ENCODE results near the gene GSG1L2. TPM values are rescaled to one million over a fixed set of nuclear protein-coding genes. Genes with fewer than 3 reads are reported as not detected.

GSG1L2 gene
- total and polyA plus RNA-seq, 2 of the 13 experiments (the other 11 are each of a cell fraction or from before 2014, with no cell fraction given) = not detected

GRCh38 chr17:9839433-9839832 is 17.6 kb upstream of the GSG1L2 start (continued):
- TF ChIP-seq ZSCAN5A (CRISPR knock-in tag; IDR thresholded peaks at IDR 0.05; ENCODE audit: borderline replicate concordance) (no peak), ARNT2 (CRISPR knock-in tag; IDR thresholded peaks at IDR 0.05; ENCODE audit: low read depth) (no peak)

GRCh38 chr17:9837551-9838471 is 15.9 kb upstream of the GSG1L2 start:
- 51% methylated on average over 11 of the region's 11 CpGs for WGBS (ENCODE audit: low lambda C conversion rate)
- ChIA-PET POLR2A (no interaction called here), CTCF (ENCODE audit: low intra/inter-chr PET ratio, low total read pairs) (no interaction called here)
- FAIRE-seq = no peak
- Histone ChIP-seq H3K4me3 (replicated peaks in 1 of 3; ENCODE audit: insufficient read depth in 1 of 3, low read depth in 2 of 3, low read length in 3 of 3) (no peak overlapping the region), H3K4me1 (ENCODE audit: insufficient read depth, low read length) (peaks cover 13% of the 10 kb centered on the region), H3K79me2 (ENCODE audit: insufficient read depth, low read length) (no peaks in the 10 kb centered on the region), H3K4me2 (ENCODE audit: low read depth, low read length) (no peak overlapping the region), H2AFZ (ENCODE audit: low read length) (no peak overlapping the region), H3K27ac (ENCODE audit: extremely low read length, insufficient read depth, low read length) (no peak overlapping the region), H3K36me3 (replicated peaks in 1 of 2; ENCODE audit: control insufficient read depth in 1 of 2, insufficient read depth in 2 of 2, low read length in 2 of 2) (no peaks in the 10 kb centered on the region), H3K9me3 (ENCODE audit: low read length) (no peaks in the 10 kb centered on the region), H3K27me3 (ENCODE audit: control insufficient read depth in 1 of 2, insufficient read depth in 2 of 2, low read length in 2 of 2) (peaks cover 0 to 3% of the 10 kb centered on the region in 2 experiments; a peak in 2 of 5 replicates), H4K20me1 (ENCODE audit: insufficient read depth, low read length) (no peaks in the 10 kb centered on the region), H3K9ac (ENCODE audit: insufficient read depth, low read depth, low read length) (no peak overlapping the region)
- ATAC-seq = no peak
- no TSS peak for BruUV-seq (replicated peaks)
- no peak for DNase-seq (ENCODE audit: low spot score)
- in situ Hi-C loops (cut with HindIII; ENCODE audit: extremely low pct_ligation_motif_present, low pct_unique_long_range_greater_than_20kb) (no loop called here), intact Hi-C loops (cut with micrococcal nuclease; ENCODE audit: unreplicated experiment) (no loop called here)
- TF ChIP-seq FOXK1 (CRISPR knock-in tag; IDR thresholded peaks at IDR 0.05; ENCODE audit: borderline replicate concordance, low read depth) (no peak), ZNF496 (CRISPR knock-in tag; IDR thresholded peaks at IDR 0.05; ENCODE audit: insufficient replicate concordance) (no peak), HNRNPH1 (optimal IDR thresholded peaks at IDR 0.05; ENCODE audit: low read depth, low read length) (no peak), RAD21 (CRISPR knock-in tag; IDR thresholded peaks at IDR 0.05) (no peak), PHF8 (CRISPR knock-in tag; IDR thresholded peaks at IDR 0.05) (no peak), CAMTA2 (CRISPR knock-in tag; IDR thresholded peaks at IDR 0.05; ENCODE audit: borderline replicate concordance) (no peak), KLF11 (CRISPR knock-in tag; IDR thresholded peaks at IDR 0.05) (no peak), ZNF207 (IDR thresholded peaks at IDR 0.05; ENCODE audit: borderline replicate concordance) (no peak), ESRRA (CRISPR knock-in tag; IDR thresholded peaks at IDR 0.05; ENCODE audit: low read depth) (no peak), ZNF329 (CRISPR knock-in tag; IDR thresholded peaks at IDR 0.05; ENCODE audit: low read depth) (no peak), TFAP4 (IDR thresholded peaks at IDR 0.05; ENCODE audit: borderline replicate concordance, low read depth) (no peak), GTF3A (CRISPR knock-in tag; conservative IDR thresholded peaks at IDR 0.05) (no peak), ZNF512B (CRISPR knock-in tag; IDR thresholded peaks at IDR 0.05; ENCODE audit: borderline replicate concordance) (no peak), NR0B2 (CRISPR knock-in tag; IDR thresholded peaks at IDR 0.05) (no peak)
